ENCODE measurements around the gene RPAP3. TPM values are rescaled to one million over a fixed set of nuclear protein-coding genes. Genes with fewer than 3 reads are reported as not detected.

RPAP3 gene
- polyA plus RNA-seq, 12 donors = 21.4 to 38.4 (median 30.7) TPM; not detected in 1

Other genes with a start within 250 kb of the RPAP3 start
- gene ENDOU, start 19.5 kb upstream of the RPAP3 start, polyA plus RNA-seq (ENCODE audit: insufficient read length in 12 of 12) = 1 to 10 TPM in 2 of 12 donors, under 1 TPM in 8, not detected in 2; 0.11 to 1.6 (median 0.28) TPM
- gene RAPGEF3, start 52.9 kb upstream of the RPAP3 start, polyA plus RNA-seq (ENCODE audit: insufficient read length in 12 of 12) = 10 to 100 TPM in 7 of 12 donors, 1 to 10 TPM in 4, not detected in 1; 7.9 to 17.9 (median 11.0) TPM
- 10 to 100 TPM in 8 of 12 donors, 1 to 10 TPM in 3, not detected in 1; 8.1 to 46.8 (median 11.5) TPM for gene SLC48A1, start 67.2 kb upstream of the RPAP3 start, polyA plus RNA-seq (ENCODE audit: insufficient read length in 12 of 12)
- gene HDAC7, start 113.9 kb upstream of the RPAP3 start, polyA plus RNA-seq (ENCODE audit: insufficient read length in 12 of 12) = 100 to 1,000 TPM in 1 of 12 donors, 10 to 100 TPM in 10, not detected in 1; 46.9 to 128 (median 60.7) TPM
- gene VDR, start 199.0 kb upstream of the RPAP3 start, polyA plus RNA-seq (ENCODE audit: insufficient read length in 12 of 12) = 1 to 10 TPM in 2 of 12 donors, under 1 TPM in 9, not detected in 1; 0.17 to 4.4 (median 0.56) TPM

Data from muscle of arm (tissue), 12 donors.